Esophagus muscularis mucosa (tissue), 4 donors: Measurements from ENCODE around the gene FANCE. TPM values are rescaled to one million over a fixed set of nuclear protein-coding genes. Genes with fewer than 3 reads are reported as not detected.
"Not testable (repeated sequence)": the region's sequence is repeated elsewhere in the genome, so short reads cannot be mapped to it uniquely, and the experiment has no call there.

Experiments used
- DNase-seq: peaks from one replicate; pipeline ENCODE4 v3.0.0-alpha.2; 2017; ENCODE audit errors: extremely low spot score
- H3K27ac ChIP-seq, 4 donors: fragments of 200-600 bp; sonication (generic); replicated peaks in 1 of 4; 1 replicate in 3 of 4; 2 replicates in 1 of 4; pipeline ENCODE4 v1.5.1; 2016 to 2019; ENCODE audit warnings: mild to moderate bottlenecking in 1 of 4
- H3K27me3 ChIP-seq, 4 donors: fragments of 200-600 bp; sonication (generic); one replicate each; pipeline versions ENCODE4 v1.5.1 to v1.6.0; 2016 to 2019
- H3K36me3 ChIP-seq, 4 donors: fragments of 200-600 bp; sonication (generic); one replicate each; pipeline ENCODE4 v1.5.1; 2016 to 2019
- H3K4me1 ChIP-seq, 4 donors: fragments of 200-600 bp; sonication (generic); one replicate each; pipeline ENCODE4 v1.5.1; 2016 to 2019
- H3K4me3 ChIP-seq, 4 donors: fragments of 200-600 bp; sonication (generic); 1 replicate in 2 of 4; 2 replicates in 2 of 4; pipeline ENCODE4 v1.5.1; 2016 to 2019; ENCODE audit warnings: mild to moderate bottlenecking in 4 of 4, moderate library complexity in 1 of 4
- H3K9me3 ChIP-seq, 4 donors: fragments of 200-600 bp; sonication (generic); 1 replicate in 3 of 4; 2 replicates in 1 of 4; pipeline ENCODE4 v1.5.1; 2016 to 2019
- CTCF ChIP-seq, 3 experiments: fragments of 200-600 bp in 2 of 3; fragments of 450-650 bp in 1 of 3; sonication (generic) in 2 of 3; IDR thresholded peaks; one replicate each; pipeline ENCODE4 v1.5.1; 2017 to 2019; ENCODE audit warnings: antibody characterized with exemption in 3 of 3, mild to moderate bottlenecking in 2 of 3, moderate library complexity in 1 of 3
- EP300 ChIP-seq: sonication (generic); formaldehyde crosslinking; IDR thresholded peaks from one replicate; pipeline ENCODE4 v1.6.1; 2017; ENCODE audit warnings: antibody characterized with exemption
- POLR2A ChIP-seq: fragments of 450-650 bp; IDR thresholded peaks from one replicate; pipeline ENCODE4 v1.6.1; 2017; ENCODE audit warnings: antibody characterized with exemption, moderate library complexity, mild to moderate bottlenecking, low read depth
- POLR2AphosphoS5 ChIP-seq, 2 donors: sonication (generic); formaldehyde crosslinking; IDR thresholded peaks; one replicate each; pipeline ENCODE4 v1.6.1; 2017; ENCODE audit warnings: antibody characterized with exemption in 2 of 2
- WGBS: methylation state at CpG from one replicate; pipeline ENCODE4 v1.1.5; 2018; 5-methylcytosine and 5-hydroxymethylcytosine counted together
- intact Hi-C: fragments of 100-400 bp; cut with DNase I; formaldehyde crosslinking; loops from one replicate; pipeline ENCODE4 v1.15.1; 2023
- small RNA-seq, 3 donors: library from RNA; depleted of rRNA; stranded (forward); fragments of <200 nt; gene quantifications; one replicate each; pipeline ENCODE3, GENCODE V24; 2016
- total RNA-seq, 4 donors: library from RNA; depleted of rRNA; stranded (reverse); fragments of >200 nt; gene quantifications; one replicate each; pipeline versions ENCODE4 v1.1.0 to v1.2.1, GENCODE V29; 2016

Gene FANCE
- total RNA-seq, 4 donors from 2014 or later, result 1.7 to 6.3 (median 5.0) TPM

DNA sequence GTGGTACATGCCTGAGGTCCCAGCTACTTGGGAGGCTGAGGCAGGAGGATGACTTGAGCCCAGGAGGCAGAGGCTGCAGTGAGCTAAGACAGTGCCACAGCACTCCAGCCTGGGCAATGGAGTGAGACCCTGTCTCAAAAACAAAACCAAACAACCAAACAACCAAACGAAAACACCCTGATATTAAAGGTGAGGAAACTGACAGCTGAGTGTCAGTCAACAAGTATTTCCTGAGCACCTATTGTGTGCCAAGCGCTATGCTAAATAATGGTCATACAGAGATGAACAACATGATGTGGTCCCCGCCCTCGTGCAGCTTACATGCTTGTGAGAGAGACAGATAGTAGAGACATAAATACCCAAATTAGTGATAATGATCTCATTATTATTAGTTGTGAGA lies 62.4 kb downstream of the FANCE start:
- intact Hi-C loops, result no loop called here
- 96% methylated on average over 3 of the region's 4 CpGs for WGBS
- Histone ChIP-seq H3K4me1 (peaks cover 6 to 12% (median 10%) of the 10 kb centered on the region in 4 donors), H3K9me3 (no peaks in the 10 kb centered on the region), H3K27ac (no peak overlapping the region), H3K36me3 (no peaks in the 10 kb centered on the region), H3K27me3 (peaks cover 0 to 39% (median 12%) of the 10 kb centered on the region in 4 donors), H3K4me3 (no peak overlapping the region)
- TF ChIP-seq EP300 (no peak), POLR2AphosphoS5 (IDR thresholded peaks at IDR 0.05) (no peak), POLR2A (no peak), CTCF (IDR thresholded peaks at IDR 0.05) (no peak)
- no peak for DNase-seq

GRCh38 chr6:35515939-35516338 lies 63.8 kb downstream of the FANCE start:
- H3K4me3 ChIP-seq, H3K9me3 ChIP-seq, intact Hi-C loops, H3K36me3 ChIP-seq, DNase-seq, H3K27ac ChIP-seq: not testable (repeated sequence)
- 88% methylated on average over 5 of the region's 6 CpGs for WGBS
- peaks cover 6 to 12% (median 10%) of the 10 kb centered on the region in 4 donors for H3K4me1 ChIP-seq
- peaks cover 0 to 26% (median 12%) of the 10 kb centered on the region in 4 donors for H3K27me3 ChIP-seq

Small RNAs within 50 kb of the gene (small RNA-seq; reads per million reads assigned to genes)
- gene MIR7111, result 0 to 0.51 (median 0) reads per million in 3 donors

Other genes with a start within 250 kb of the FANCE start
- gene SCUBE3, start 238.4 kb upstream of the FANCE start, total RNA-seq, result 1 to 10 TPM; 1.5 to 8.8 (median 5.6) TPM
- 10 to 100 TPM; 33.2 to 47.0 (median 36.2) TPM for gene ZNF76, start 192.6 kb upstream of the FANCE start, total RNA-seq
- 1 to 10 TPM; 2.5 to 4.7 (median 3.6) TPM for gene DEF6, start 154.5 kb upstream of the FANCE start, total RNA-seq
- 10 to 100 TPM; 10.8 to 22.4 (median 16.0) TPM for gene PPARD, start 109.8 kb upstream of the FANCE start, total RNA-seq
- 1,000 to 10,000 TPM; 1,484 to 1,840 (median 1,566) TPM for gene RPL10A, start 16.1 kb downstream of the FANCE start, total RNA-seq
- 100 to 1,000 TPM in 1 of 4 donors, 10 to 100 TPM in 3; 71.4 to 123 (median 78.5) TPM for gene TEAD3, start 44.7 kb downstream of the FANCE start, total RNA-seq
- gene TULP1, start 60.6 kb downstream of the FANCE start, total RNA-seq, result 1 to 10 TPM in 1 of 4 donors, not detected in 3; 1.2 TPM
- gene FKBP5, start 236.6 kb downstream of the FANCE start, total RNA-seq, result 100 to 1,000 TPM; 477 to 689 (median 593) TPM